Activated T-helper 1 cell treated with anti-CD3 and anti-CD28 coated beads, Interleukin-12 subunit alpha, Interleukin-12 subunit beta, Interleukin-2, Interleukin-4 antibody, amounts not matched to agents 30 ng/mL and 10 ng/mL and 1 ng/mL, durations not matched to agents 14 hours and 24 hours and 36 hours (primary cell): ENCODE measurements around the gene FXYD1. TPM values are rescaled to one million over a fixed set of nuclear protein-coding genes. Genes with fewer than 3 reads are reported as not detected.

Source experiments
- DNase-seq: peaks from one replicate; pipeline ENCODE4 v3.0.0; 2021; ENCODE audit warnings: low spot score
- H3K27ac Mint-ChIP-seq: one replicate; pipeline ENCODE4 v1.8.0; 2021; ENCODE audit warnings: mild to moderate bottlenecking, mixed read lengths
- H3K27me3 Mint-ChIP-seq: one replicate; pipeline ENCODE4 v1.8.0; 2022; ENCODE audit warnings: mild to moderate bottlenecking, moderate library complexity, mixed read lengths; ENCODE audit not compliant: insufficient read depth
- H3K36me3 Mint-ChIP-seq: one replicate; pipeline ENCODE4 v1.8.0; 2021; ENCODE audit warnings: low read depth, mixed read lengths
- H3K4me1 Mint-ChIP-seq: one replicate; pipeline ENCODE4 v1.8.0; 2021; ENCODE audit warnings: low read depth, mixed read lengths
- H3K4me3 Mint-ChIP-seq: one replicate; pipeline ENCODE4 v1.8.0; 2021; ENCODE audit warnings: mild to moderate bottlenecking, moderate library complexity, mixed read lengths
- H3K9me3 Mint-ChIP-seq: one replicate; pipeline ENCODE4 v1.8.0; 2021; ENCODE audit warnings: mixed read lengths
- intact Hi-C: fragments of 100-400 bp; cut with micrococcal nuclease; formaldehyde crosslinking; loops from one replicate; pipeline ENCODE4 v1.15.1; 2024
- total RNA-seq: library from RNA; stranded (reverse); gene quantifications from 2 replicates; pipeline ENCODE4 v1.2.3, GENCODE V29; 2022

FXYD1 gene
- total RNA-seq, 1 donor from 2014 or later: not detected

DNA sequence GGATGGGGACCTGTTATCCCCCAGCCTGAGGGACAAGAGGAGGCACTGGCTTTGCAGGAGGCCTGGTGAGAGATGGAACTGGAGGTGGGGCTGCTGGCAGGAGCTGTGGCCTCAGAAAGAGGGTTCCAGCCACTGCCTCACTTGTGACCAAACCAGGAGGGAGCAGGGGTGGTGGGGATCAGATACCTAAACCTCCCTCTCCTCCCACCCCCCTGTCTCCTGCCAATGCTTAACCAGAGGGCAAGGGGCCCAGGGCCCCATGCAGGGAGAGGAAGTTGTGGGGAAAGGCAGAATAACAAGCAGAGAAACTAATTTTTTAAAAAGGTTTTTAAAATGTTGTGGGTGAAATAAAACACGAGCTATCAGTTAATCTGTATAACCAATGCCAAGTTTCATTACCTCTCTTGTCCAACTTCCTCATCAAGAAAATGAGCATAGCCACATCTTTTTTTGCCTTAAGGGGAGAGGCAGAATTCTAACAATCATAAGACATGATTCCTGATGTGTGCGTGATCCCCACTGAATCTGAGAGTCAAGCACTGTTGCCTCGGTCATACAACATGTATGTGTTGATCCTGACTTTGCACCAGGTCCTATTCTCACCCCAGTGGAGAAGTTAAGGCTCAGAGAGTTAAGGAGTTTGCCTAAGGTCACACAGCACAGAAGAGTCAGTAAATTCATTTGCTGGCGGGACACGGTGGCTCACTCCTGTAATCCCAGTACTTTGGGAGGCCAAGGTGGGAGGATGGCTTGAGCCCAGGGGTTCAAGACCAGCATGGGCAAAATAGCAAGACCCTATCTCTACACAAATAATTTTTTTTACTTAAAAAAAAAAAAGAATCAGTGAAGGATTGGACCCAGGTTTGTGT is 28.9 kb downstream of the FXYD1 start:
- Mint-ChIP-seq H3K4me1 (peaks cover 32% of the 10 kb centered on the region), H3K27ac (peak overlapping the region; percentile 22)

DNA sequence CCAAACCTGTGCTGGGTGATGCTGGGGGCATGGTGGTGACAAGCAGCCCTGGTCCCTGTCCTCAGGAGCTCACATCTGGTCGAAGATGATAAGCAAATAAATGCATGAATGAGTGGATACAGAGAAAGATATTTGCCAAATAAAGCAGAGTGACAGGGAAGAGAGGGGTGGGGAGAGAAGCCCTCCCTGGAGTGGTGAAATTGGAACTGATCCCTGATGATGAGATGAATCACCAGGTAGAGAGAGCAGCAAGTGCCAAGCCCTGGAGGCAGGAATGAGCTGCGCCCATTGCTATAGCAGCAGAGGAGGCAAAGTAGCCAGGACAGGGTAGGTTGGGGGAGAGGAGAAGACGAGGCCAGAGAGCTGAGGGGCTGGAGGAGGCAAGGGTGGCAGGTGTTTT is 29.6 kb downstream of the FXYD1 start:
- no peak for DNase-seq
- no peak overlapping the region for H3K4me3 Mint-ChIP-seq
- peaks cover 69% of the 10 kb centered on the region for H3K36me3 Mint-ChIP-seq
- intact Hi-C loops: no loop called here
- H3K27me3 Mint-ChIP-seq: no peaks in the 10 kb centered on the region
- H3K4me1 Mint-ChIP-seq: peaks cover 30% of the 10 kb centered on the region
- H3K9me3 Mint-ChIP-seq: peaks cover 28% of the 10 kb centered on the region
- no peak overlapping the region for H3K27ac Mint-ChIP-seq

More for the DNA sequence above, 28.9 kb downstream of the FXYD1 start:
- no peak for DNase-seq
- Mint-ChIP-seq H3K36me3 (peaks cover 69% of the 10 kb centered on the region), H3K4me3 (peak overlapping the region; percentile 22), H3K9me3 (peaks cover 34% of the 10 kb centered on the region), H3K27me3 (no peaks in the 10 kb centered on the region)
- intact Hi-C loops: no loop called here

DNA sequence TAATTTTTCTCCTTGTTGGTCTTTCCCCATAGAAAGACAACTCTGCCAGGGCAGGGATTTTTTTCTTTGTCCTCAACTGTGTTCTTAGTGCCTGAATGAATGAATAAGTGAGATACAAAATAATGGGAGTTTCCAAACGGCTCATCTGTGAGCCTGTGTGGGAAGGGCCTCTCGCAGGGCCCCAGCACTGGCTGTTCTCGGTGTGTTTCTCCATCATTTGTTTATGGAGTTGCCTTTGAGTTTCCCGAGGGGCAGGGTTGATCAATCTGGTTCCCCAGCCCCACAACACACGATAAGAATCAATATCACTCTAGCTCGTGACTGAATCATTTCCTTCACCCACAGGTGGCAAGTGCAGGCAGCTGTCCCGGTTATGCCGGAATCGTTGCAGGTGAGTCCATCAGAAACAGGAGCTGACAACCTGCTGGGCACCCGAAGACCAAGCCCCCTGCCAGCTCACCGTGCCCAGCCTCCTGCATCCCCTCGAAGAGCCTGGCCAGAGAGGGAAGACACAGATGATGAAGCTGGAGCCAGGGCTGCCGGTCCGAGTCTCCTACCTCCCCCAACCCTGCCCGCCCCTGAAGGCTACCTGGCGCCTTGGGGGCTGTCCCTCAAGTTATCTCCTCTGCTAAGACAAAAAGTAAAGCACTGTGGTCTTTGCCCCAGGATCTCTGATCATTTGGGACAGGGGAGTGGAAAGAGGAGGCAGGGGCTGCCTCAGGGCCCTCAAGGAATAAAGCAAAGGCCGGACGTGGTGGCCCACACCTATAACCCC is 30.8 kb downstream of the FXYD1 start:
- H3K4me3 Mint-ChIP-seq: no peak overlapping the region
- no peak for DNase-seq
- H3K27ac Mint-ChIP-seq: peak overlapping the region; percentile 67
- peaks cover 20% of the 10 kb centered on the region for H3K9me3 Mint-ChIP-seq
- H3K36me3 Mint-ChIP-seq: peaks cover 57% of the 10 kb centered on the region
- intact Hi-C loops: no loop called here
- H3K27me3 Mint-ChIP-seq: no peaks in the 10 kb centered on the region
- H3K4me1 Mint-ChIP-seq: peaks cover 30% of the 10 kb centered on the region

DNA sequence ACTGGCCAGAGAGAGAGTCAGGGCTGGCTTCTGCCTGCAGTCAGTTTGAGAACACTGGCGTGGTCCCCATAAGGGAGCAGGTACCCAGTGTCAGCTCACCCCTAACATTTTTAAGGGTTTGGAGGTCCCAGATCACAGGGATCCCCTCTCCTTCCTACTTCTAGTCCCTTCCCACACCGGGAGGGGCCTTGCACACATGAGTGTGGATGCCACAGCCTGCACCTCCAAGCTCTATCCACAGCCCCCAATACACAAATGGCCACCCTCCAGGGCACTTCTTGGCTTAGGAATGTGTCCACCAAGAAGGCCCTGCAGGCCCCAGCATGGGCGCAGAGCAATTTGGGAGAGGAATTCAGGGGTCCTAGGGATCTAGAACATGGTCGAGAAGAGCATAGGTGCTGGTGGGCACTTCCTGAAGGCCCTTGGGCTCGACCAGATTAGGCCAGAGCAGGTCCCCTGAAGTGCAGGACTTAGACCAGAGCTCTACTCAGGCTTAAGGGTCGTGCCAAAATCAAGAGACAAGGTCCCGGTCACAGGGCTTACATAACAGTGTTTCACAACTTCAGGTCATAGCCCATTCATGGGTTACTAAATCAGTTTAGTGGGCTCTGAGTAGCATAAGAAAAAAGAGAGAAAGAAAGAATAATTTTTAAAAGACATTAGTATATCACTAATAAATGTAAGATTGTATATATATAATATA is 31.9 kb downstream of the FXYD1 start:
- peaks cover 49% of the 10 kb centered on the region for H3K36me3 Mint-ChIP-seq

DNA sequence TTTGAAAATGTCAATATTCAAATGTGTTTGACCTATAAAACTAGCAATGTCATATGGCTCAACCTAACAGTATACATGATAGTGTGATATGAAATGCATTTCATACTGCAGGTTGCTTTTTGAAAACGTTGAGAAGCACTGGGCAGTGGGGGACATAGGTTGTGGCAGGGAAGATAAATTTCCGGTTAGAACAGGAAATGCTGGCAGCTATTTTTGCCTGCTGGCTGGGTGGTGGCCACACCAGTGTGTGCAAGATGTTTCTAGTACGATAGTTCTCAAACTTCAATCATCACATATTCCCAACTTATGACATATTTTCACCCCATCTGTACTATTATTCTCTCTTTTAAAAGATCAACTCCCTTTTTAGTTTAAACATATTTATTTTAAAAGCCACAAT is 33.1 kb downstream of the FXYD1 start:
- intact Hi-C loops: loop anchor here (2.0 kb wide), 1 partner anchor 17 kb away; the partner anchor contains the start of gene FXYD5
- no peak overlapping the region for H3K27ac Mint-ChIP-seq
- no peak overlapping the region for H3K4me3 Mint-ChIP-seq
- H3K4me1 Mint-ChIP-seq: peaks cover 30% of the 10 kb centered on the region
- H3K27me3 Mint-ChIP-seq: no peaks in the 10 kb centered on the region
- peaks cover under 1% of the 10 kb centered on the region for H3K9me3 Mint-ChIP-seq
- peaks cover 37% of the 10 kb centered on the region for H3K36me3 Mint-ChIP-seq
- no peak for DNase-seq

More for the DNA sequence above, 31.9 kb downstream of the FXYD1 start:
- Mint-ChIP-seq H3K9me3 (peaks cover 13% of the 10 kb centered on the region), H3K27ac (peak overlapping the region; percentile 34), H3K27me3 (no peaks in the 10 kb centered on the region), H3K4me3 (no peak overlapping the region), H3K4me1 (peaks cover 34% of the 10 kb centered on the region)
- DNase-seq: no peak
- intact Hi-C loops: loop anchor here (2.0 kb wide), 1 partner anchor 16 kb away; the partner anchor contains the start of gene FXYD5

DNA sequence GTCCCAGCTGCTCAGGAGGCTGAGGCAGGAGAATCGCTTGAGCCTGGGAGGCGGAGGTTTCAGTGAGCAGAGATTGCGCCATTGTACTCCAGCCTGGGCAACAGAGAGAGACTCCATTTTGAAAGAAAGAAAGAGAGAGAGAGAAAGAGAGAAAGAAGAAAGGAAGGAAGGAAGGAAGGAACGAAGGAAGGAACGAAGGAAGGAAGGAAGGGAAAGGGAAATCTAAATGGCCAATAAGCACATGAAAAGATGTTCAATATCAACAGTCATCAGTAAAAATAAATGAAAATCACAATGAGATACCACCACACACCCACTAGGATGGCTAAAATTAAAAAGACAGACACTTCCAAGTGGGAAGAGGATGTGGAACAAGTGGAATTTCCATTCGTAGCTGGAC is 35.6 kb downstream of the FXYD1 start:
- H3K36me3 Mint-ChIP-seq: peaks cover 29% of the 10 kb centered on the region

DNA sequence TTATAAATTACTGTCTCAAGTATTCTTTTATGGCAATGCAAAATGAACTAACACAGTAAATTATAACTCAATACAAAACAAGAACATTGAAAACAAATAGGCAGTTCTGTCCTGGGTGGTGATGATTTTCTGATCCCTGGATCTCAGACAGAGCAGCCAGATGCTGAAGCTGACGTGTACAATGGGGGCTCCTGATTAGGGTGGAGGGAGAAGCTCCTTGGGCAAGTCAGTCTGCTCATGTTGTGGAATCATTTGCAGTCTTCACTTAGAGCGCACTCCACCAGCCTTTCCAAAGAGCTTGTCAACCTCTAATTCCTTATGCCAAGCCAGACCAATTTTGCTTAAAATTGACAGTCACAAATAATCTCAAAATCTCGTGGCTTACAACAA is 37.6 kb downstream of the FXYD1 start:
- no peak overlapping the region for H3K27ac Mint-ChIP-seq
- no peak overlapping the region for H3K4me3 Mint-ChIP-seq
- peaks cover 12% of the 10 kb centered on the region for H3K9me3 Mint-ChIP-seq
- peaks cover 36% of the 10 kb centered on the region for H3K4me1 Mint-ChIP-seq
- H3K27me3 Mint-ChIP-seq: no peaks in the 10 kb centered on the region
- H3K36me3 Mint-ChIP-seq: peaks cover 22% of the 10 kb centered on the region
- no peak for DNase-seq
- intact Hi-C loops: no loop called here

More for the DNA sequence above, 35.6 kb downstream of the FXYD1 start:
- no peaks in the 10 kb centered on the region for H3K27me3 Mint-ChIP-seq
- peaks cover 12% of the 10 kb centered on the region for H3K9me3 Mint-ChIP-seq
- DNase-seq: no peak
- H3K4me3 Mint-ChIP-seq: no peak overlapping the region
- H3K27ac Mint-ChIP-seq: no peak overlapping the region
- intact Hi-C loops: no loop called here
- peaks cover 35% of the 10 kb centered on the region for H3K4me1 Mint-ChIP-seq

DNA sequence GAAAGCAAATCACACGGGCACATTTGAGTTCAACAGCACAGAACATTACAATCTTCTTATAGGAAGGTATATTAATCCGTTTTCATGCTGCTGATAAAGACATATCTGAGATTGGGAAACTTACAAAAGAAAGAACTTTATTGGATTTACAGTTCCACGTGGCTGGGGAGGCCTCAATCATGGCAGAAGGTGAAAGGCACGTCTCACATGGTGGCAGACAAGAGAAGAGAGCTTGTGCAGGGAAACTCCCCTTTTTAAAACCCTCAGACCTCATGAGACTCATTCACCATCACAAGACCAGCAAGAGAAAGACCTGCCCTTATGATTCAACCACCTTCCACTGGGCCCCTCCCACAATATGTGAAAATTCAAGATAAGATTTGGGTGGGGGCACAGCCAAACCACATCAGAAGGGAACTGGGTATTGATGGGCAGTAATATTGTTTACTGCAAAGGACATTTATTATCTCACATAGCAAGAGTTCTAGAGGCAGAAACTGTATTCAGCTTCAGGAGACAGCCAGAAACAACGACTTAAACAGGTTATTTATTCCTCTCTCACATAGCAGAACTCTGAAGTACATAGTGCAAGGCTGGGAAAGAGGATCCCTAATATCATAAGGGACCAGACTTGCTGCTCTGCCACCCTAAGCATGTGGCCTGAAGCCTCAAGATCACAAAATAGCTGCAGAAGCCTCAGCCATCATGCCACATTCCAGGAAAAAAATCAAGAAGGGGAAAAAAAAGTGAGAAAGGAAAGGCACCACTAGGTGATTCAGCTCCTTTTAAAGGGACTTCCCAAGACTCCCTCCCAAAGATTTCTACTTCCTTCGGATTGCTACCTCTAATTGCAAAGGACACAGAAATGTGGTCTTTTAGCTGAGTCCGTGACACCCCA is 39.0 kb downstream of the FXYD1 start:
- Mint-ChIP-seq H3K36me3 (peaks cover 13% of the 10 kb centered on the region), H3K9me3 (peaks cover 12% of the 10 kb centered on the region), H3K27ac (peak overlapping the region; percentile 10), H3K27me3 (no peaks in the 10 kb centered on the region), H3K4me3 (no peak overlapping the region), H3K4me1 (peaks cover 26% of the 10 kb centered on the region)
- no peak for DNase-seq
- intact Hi-C loops: no loop called here

DNA sequence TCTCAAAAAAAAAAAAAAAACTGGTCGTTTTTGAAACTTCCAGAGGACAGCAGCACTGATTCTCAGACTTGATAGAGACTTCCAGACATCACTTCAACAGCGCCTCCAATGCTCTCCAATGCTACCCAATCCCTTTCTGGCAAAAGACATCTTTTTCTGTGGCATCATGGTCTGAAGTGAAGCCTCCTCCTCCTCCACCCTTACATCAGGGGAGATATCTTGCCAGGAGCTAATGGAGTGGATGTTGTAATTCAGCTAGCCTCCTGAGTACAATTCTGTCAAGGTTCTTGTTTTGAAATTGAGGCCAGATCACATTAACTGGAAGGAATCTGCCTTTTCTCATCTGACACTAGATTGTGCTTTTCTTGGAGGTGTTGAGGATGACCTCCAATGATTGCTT is 40.1 kb downstream of the FXYD1 start:
- H3K9me3 Mint-ChIP-seq: peaks cover 12% of the 10 kb centered on the region
- H3K27ac Mint-ChIP-seq: no peak overlapping the region
- no peaks in the 10 kb centered on the region for H3K27me3 Mint-ChIP-seq
- peaks cover 26% of the 10 kb centered on the region for H3K4me1 Mint-ChIP-seq
- intact Hi-C loops: no loop called here
- no peak overlapping the region for H3K4me3 Mint-ChIP-seq
- H3K36me3 Mint-ChIP-seq: peaks cover 8% of the 10 kb centered on the region
- DNase-seq: no peak

DNA sequence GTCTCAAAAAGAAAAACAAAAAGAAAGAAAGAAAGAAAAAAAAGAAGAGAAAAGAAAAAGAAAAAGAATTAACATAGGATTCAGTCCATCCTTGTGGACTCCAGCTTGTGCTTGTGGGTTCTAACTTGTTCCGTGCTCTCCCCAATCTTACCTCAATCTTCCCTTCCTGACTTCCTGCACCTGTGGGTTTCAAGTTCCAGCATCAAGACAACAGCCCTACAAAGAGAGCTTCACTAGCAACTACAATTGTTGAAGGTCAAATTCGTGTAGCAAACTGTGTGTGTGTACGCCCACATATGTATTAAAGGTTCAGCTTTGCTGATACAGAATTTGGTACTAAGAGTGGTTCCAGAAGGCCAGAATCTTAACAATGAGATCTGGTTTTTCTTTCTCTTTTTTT is 41.2 kb downstream of the FXYD1 start:
- DNase-seq: no peak
- Mint-ChIP-seq H3K27ac (no peak overlapping the region), H3K4me1 (peaks cover 26% of the 10 kb centered on the region), H3K4me3 (no peak overlapping the region), H3K9me3 (peaks cover 18% of the 10 kb centered on the region), H3K36me3 (peaks cover 8% of the 10 kb centered on the region), H3K27me3 (no peaks in the 10 kb centered on the region)
- intact Hi-C loops: no loop called here

DNA sequence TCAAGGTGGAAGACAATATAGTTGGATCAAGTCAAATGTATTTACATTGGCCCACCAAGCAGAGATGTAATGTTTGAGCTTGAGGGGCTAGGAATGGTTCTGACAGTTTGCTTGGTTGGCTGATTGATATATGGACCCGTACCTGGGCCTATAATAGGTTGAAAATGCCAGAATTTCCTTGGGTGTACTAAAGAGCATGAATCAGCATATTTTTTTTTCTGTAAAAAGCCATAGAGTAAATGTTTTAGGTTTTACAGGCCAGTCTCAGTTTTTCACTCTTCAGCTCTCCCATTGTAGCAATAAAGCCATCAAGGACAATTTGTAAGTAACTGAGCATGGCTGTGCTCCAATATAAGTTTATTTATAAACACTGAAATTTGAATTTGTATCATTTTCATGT is 42.8 kb downstream of the FXYD1 start:
- H3K9me3 Mint-ChIP-seq: peaks cover 21% of the 10 kb centered on the region
- H3K27ac Mint-ChIP-seq: no peak overlapping the region
- H3K27me3 Mint-ChIP-seq: peaks cover 2% of the 10 kb centered on the region
- no peak for DNase-seq
- H3K36me3 Mint-ChIP-seq: peaks cover 5% of the 10 kb centered on the region
- H3K4me1 Mint-ChIP-seq: peaks cover 22% of the 10 kb centered on the region
- no peak overlapping the region for H3K4me3 Mint-ChIP-seq
- intact Hi-C loops: no loop called here

DNA sequence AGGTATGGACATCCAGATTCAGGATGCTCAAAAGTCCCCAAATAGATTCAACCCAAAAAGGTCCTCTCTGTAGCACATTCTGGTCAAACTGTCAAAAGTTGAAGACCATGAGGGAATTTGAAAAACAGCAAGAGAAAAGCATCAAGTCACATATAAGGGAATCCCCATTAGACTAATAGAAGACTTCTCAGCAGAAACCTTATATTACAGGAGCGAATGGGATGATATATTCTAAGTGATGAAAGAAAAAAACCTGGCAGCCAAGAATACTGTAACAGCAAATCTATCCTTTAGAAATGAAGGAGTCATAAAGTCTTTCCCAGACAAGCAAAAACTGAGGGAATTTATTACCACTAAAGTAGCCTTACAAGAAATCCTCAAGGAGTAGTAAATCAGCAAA is 45.6 kb downstream of the FXYD1 start:
- no peak for DNase-seq
- intact Hi-C loops: no loop called here
- Mint-ChIP-seq H3K9me3 (peaks cover 16% of the 10 kb centered on the region), H3K27me3 (peaks cover 6% of the 10 kb centered on the region), H3K27ac (no peak overlapping the region), H3K4me3 (no peak overlapping the region), H3K4me1 (peaks cover 8% of the 10 kb centered on the region), H3K36me3 (no peaks in the 10 kb centered on the region)
